ENCODE results near the gene SHISA8. TPM values are rescaled to one million over a fixed set of nuclear protein-coding genes. Genes with fewer than 3 reads are reported as not detected.

The SHISA8 gene
- total RNA-seq = not detected

GRCh38 chr22:41915035-41915785 lies at the start of gene SHISA8:
Gene SHISA8, minus strand, starts transcription at chr22:41915074. Its CDS starts 407 bp downstream, at chr22:41914667.
- intact Hi-C loops (cut with DNase I) = no loop called here
- H3K4me3 ChIP-seq = no peak within 1 kb of the TSS
- H3K27ac ChIP-seq = no peak within 1 kb of the TSS
- DNase-seq (peak; percentile 37 to 65 (median 51)), ATAC-seq (peak; percentile 57)
- no peak for TF ChIP-seq POLR2A (IDR thresholded peaks at IDR 0.05)
- TF ChIP-seq CTCF (IDR thresholded peaks at IDR 0.05) = no peak
- H3K9me3 ChIP-seq = no peaks in the 10 kb centered on the region
- H3K36me3 ChIP-seq (replicated peaks in 1 of 2; ENCODE audit: insufficient read depth in 1 of 2, low read depth in 2 of 2) = no peaks in the 10 kb centered on the region
- H3K27me3 ChIP-seq = peaks cover 0 to 43% of the 10 kb centered on the region in 2 donors
- peaks cover 41% of the 10 kb centered on the region for H3K4me1 ChIP-seq
- 2 to 8% methylated on average over 18 to 63 of the region's 63 CpGs for WGBS, 2 donors

GRCh38 chr22:41964112-41964491 lies 49.2 kb upstream of the SHISA8 start:
- WGBS, 2 donors = 70 to 84% methylated on average over 5 of the region's 5 CpGs
- intact Hi-C loops (cut with DNase I) = no loop called here
- no peaks in the 10 kb centered on the region for H3K27me3 ChIP-seq
- ATAC-seq = no peak
- TF ChIP-seq POLR2A (IDR thresholded peaks at IDR 0.05) = no peak
- TF ChIP-seq CTCF (IDR thresholded peaks at IDR 0.05) = no peak
- no peaks in the 10 kb centered on the region for H3K36me3 ChIP-seq (replicated peaks in 1 of 2; ENCODE audit: insufficient read depth in 1 of 2, low read depth in 2 of 2)
- H3K27ac ChIP-seq = no peak overlapping the region
- H3K4me3 ChIP-seq = no peak overlapping the region
- no peaks in the 10 kb centered on the region for H3K4me1 ChIP-seq
- no peak for DNase-seq
- H3K9me3 ChIP-seq = no peaks in the 10 kb centered on the region

- 71 to 72% methylated on average over 9 of the region's 9 CpGs for WGBS, 2 donors
- intact Hi-C loops (cut with DNase I) = no loop called here
- Histone ChIP-seq H3K4me1 (no peaks in the 10 kb centered on the region), H3K27ac (no peak overlapping the region), H3K36me3 (replicated peaks in 1 of 2; ENCODE audit: insufficient read depth in 1 of 2, low read depth in 2 of 2) (no peaks in the 10 kb centered on the region), H3K9me3 (no peaks in the 10 kb centered on the region), H3K27me3 (no peaks in the 10 kb centered on the region), H3K4me3 (no peak overlapping the region)
- no peak for TF ChIP-seq CTCF (IDR thresholded peaks at IDR 0.05)
- no peak for TF ChIP-seq POLR2A (IDR thresholded peaks at IDR 0.05)
- no peak for ATAC-seq
- DNase-seq = no peak
Observed at GRCh38 chr22:41963453-41964111, 48.7 kb upstream of the SHISA8 start.

- H3K4me3 ChIP-seq = no peak overlapping the region
- intact Hi-C loops (cut with DNase I) = no loop called here
- 40 to 43% methylated on average over 11 to 17 of the region's 23 CpGs for WGBS, 2 donors
- no peaks in the 10 kb centered on the region for H3K36me3 ChIP-seq (replicated peaks in 1 of 2; ENCODE audit: insufficient read depth in 1 of 2, low read depth in 2 of 2)
- ATAC-seq (peak; percentile 28), DNase-seq (no peak)
- no peaks in the 10 kb centered on the region for H3K9me3 ChIP-seq
- TF ChIP-seq CTCF (IDR thresholded peaks at IDR 0.05) = peak in 1 of 7 experiments; percentile 4
- no peak for TF ChIP-seq POLR2A (IDR thresholded peaks at IDR 0.05)
- H3K4me1 ChIP-seq = peaks cover 3% of the 10 kb centered on the region
- no peaks in the 10 kb centered on the region for H3K27me3 ChIP-seq
- H3K27ac ChIP-seq = no peak overlapping the region
Observed at GRCh38 chr22:41957941-41958556, 43.2 kb upstream of the SHISA8 start.
